ENCODE data around the gene CD24.

GRCh38 chr6:106924694-106925523, 49.6 kb downstream of the CD24 start:
- TF ChIP-seq POLR2A (IDR thresholded peaks at IDR 0.05; ENCODE audit: low read length), result no peak
- no peak for TF ChIP-seq RNF2 (IDR thresholded peaks at IDR 0.05; ENCODE audit: borderline replicate concordance, low read depth)
- no peak for TF ChIP-seq MYC (IDR thresholded peaks at IDR 0.05; ENCODE audit: borderline replicate concordance, low read length)
- no peak for TF ChIP-seq CTCF (IDR thresholded peaks at IDR 0.05)
- no peak for TF ChIP-seq CEBPB (IDR thresholded peaks at IDR 0.05)
- no peak for TF ChIP-seq CHD4 (IDR thresholded peaks at IDR 0.05; ENCODE audit: borderline replicate concordance)
- TF ChIP-seq JUNB (IDR thresholded peaks at IDR 0.05), result no peak
- TF ChIP-seq PHF8 (IDR thresholded peaks at IDR 0.05; ENCODE audit: borderline replicate concordance, low read depth), result no peak
- no peak for TF ChIP-seq HOXA7 (CRISPR knock-in tag; IDR thresholded peaks at IDR 0.05)
- TF ChIP-seq FOXS1 (CRISPR knock-in tag; IDR thresholded peaks at IDR 0.05), result no peak
- TF ChIP-seq SREBF2 (IDR thresholded peaks at IDR 0.05), result no peak
